NK-92 (cell line): ENCODE results near the gene BET1.
A peak's percentile ranks its signal among the peaks of the same experiment; 100 is the strongest.
"Not testable (repeated sequence)": the region's sequence is repeated elsewhere in the genome, so short reads cannot be mapped to it uniquely, and the experiment has no call there.

Source experiments
- DNase-seq: peaks from one replicate; lab custom pipeline; 2025; ENCODE audit not compliant: unreplicated experiment; lab: John Stamatoyannopoulos, UW

BET1 gene, protein sequence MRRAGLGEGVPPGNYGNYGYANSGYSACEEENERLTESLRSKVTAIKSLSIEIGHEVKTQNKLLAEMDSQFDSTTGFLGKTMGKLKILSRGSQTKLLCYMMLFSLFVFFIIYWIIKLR

DNA sequence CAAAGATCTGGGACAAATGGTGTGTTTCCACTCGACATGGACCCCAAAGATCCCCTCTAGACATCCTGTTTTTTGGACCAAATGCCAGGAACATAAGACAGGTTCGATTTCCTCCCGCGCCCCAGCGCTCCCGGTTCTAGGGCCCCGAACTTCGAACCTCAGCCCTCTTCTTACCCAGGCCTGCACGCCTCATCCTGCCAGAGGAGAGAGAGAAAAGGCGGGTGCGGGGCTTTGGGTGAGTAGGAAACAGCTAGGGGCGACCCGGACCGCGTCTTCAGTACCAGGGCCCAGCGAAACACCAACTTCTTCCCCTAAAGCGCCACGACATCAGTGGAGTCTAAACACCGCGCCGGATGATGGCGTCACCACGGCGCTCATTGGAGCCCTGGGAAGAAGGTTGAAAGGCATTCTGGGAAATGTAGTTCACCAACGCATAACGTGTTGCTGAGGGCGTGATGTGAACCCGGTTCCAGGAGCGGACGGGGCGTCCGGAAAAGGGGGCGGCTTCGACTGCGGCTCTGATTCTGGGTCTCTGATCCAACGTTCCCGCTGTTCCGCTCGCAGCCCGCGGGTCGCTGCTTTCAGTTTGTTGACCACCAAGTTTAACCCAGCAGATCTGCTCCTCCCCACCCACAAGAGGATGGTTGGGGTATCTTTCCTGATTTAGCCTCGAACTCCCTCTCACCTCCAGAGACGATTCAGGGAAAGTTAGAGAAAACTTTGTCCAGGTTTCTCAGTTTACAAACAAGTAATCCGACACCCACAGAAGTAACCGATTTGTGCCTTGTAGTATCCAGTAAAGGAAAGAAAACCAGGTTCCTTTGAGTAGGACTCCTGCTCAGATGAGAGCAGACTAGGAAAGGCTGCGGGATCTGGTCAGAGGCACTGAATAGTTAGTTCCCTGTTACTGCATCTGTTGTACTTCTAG lies at the start of gene BET1:
TSS of gene BET1 (minus strand) at position 332 of the 928 bp plus-strand sequence. CDS start at position 193, 139 bp downstream.
- DNase-seq = peak; percentile 59

DNA sequence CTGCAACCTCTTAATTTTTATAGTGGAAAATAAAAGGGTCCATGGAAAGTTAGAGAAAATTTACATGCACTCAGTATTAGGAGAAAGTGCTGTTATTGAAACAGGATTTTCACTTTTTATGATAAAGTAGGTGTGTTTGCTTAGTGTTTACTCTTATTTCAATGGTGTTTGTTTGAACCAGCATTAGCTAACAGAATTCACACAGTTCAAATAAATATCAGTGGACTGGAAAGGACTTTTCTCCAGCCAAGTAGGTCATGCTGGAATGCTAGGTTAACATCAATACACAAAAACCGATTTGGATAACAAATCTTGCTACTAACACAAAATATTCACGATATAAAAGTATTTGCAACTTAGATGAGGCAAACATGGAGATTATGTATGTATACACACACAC lies 49.4 kb upstream of the BET1 start:
- DNase-seq = no peak

DNA sequence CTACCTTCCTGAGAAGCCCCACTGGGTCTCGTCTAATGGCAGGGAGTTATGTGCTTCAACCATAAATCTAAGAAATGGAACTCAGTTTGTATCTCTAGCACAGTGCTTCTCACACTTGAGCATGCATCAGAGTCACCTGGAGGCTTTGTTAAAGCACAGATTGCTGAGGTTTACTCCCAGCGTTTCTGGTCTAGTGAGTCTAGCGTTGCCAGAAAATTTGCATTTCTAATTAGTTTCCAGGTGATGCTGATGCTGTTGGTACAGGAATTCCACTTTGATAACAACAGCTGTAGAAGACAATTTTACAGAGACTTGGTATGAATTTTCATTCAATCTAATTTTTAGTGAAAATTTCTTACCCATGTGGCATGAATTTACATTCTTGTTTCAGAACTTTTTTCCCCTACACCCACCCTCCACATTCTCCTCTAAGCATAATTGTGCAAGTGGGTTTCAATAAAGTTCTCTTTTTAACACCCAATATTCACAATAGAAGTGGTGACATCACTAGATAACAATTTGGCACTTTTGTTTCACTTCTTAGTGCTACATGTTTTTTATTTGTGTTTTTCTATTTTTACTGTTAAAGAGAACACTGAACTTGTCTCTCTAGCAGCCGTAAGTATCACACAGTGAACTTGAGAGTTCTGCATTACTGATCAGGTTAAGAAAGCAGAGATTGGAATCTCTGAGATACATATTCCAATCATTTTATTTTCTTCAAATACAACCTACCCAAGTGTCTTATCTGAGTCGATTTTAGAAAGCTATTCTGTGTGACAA lies 48.4 kb upstream of the BET1 start:
- DNase-seq = no peak

DNA sequence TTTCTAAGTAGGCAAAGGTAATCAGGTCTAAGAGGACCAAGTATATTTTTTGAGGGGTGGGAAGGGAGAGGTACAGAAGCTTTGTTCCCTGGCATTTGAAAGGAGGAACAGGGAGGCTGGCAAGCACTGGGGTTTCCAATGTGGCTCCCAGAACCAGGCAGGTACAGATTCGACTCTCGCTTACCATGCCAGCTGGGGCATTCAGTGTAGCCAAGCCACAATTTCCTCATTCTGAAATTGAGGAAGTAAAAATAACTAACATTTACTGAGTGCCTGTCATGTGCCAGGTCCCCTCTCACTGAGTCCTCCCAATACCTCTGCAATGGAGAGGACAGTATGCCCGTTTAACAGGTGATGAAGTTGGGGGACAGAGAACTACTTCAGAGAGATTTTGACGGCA lies 45.9 kb upstream of the BET1 start:
- no peak for DNase-seq

DNA sequence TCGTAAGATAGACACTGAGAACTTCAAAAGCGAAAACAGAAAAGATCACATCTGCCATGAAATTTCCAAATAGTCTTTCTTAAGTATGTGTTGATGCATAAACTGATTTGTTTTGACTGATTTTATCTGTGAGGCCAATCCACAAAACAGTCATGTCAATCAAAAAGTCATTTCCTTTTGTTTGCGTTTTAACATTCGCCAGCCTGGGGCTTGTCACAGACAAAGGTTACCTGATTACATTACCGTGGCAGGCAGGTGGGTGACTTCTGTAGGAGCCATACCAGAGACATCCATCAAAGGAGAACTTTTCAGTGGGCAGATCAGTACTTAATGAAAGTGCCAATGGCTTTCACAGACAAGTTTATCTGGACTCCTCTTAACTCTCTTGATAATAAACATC lies 45.5 kb upstream of the BET1 start:
- DNase-seq = no peak

DNA sequence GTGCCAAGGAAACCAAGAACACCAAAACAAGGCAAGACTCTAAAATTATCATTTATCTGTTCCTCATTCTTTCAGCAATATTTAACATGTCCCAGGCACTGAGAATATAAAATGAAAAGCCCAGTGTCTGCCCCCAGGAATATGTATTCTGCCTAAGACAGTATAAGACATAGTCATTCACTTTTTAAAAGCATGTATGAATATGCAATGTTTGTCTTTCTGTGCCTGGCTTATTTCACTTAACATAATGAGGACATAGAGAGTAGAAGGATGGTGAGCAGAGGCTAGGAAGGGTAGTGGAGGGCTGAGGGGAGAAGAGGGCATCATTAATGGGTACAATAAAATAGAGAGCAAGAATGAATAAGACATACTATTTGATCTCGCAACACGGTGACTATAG lies 44.6 kb upstream of the BET1 start:
- DNase-seq = no peak

DNA sequence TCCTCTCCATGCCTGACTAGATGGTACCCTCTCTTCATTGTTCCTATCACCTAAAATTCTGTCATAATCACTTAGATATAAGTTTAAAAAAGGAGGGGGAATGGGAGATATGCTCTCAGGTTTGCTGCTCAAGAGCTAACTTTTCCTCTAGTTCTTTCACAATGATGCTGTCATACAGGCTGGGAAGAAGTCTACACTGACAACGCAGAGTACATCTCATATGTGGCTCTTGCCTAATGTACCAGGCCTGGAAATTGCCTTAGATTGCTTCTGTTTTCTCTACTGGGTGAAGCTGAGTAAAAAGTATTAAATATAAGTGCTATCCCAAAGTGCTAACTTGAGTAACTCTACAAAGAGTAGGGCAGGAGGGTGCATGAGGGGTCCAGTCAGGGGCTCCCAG lies 43.8 kb upstream of the BET1 start:
- DNase-seq = no peak

DNA sequence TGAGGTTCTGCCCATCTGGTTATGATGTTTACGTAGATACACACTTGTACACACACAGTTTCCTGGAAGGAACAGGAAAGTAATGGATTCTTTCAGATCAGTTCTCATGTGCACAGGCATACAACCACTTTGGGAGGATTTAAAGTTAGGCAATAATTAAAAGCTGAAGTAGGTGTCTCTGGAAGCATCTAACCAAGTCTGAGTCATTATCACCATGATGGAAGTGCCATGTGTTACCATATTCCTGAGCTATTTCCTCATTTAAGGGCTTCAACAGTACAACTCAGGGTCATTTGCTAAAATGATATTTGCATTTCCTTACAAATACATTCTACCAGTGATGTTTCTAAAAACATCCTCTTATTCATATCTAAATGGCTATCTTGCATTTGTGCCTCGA lies 41.4 kb upstream of the BET1 start:
- DNase-seq = no peak

DNA sequence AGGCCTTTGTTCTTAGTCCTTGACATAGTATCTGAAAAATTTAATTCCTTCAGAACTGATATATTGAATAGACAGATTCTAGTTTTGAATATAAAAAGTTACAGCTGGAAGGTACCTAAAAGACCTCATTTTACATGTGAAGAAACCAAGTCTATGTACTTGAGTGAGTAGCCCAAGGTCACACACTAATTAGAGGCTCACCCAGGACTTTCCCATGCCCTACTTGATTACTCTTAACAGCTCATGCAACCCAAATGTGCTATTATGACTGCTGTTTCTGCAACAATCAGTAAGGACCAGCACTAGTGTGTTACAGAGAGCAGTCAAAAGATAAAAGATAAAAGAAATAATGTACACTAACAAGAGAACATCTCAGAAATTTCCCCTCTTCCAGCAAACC lies 40.7 kb upstream of the BET1 start:
- no peak for DNase-seq

DNA sequence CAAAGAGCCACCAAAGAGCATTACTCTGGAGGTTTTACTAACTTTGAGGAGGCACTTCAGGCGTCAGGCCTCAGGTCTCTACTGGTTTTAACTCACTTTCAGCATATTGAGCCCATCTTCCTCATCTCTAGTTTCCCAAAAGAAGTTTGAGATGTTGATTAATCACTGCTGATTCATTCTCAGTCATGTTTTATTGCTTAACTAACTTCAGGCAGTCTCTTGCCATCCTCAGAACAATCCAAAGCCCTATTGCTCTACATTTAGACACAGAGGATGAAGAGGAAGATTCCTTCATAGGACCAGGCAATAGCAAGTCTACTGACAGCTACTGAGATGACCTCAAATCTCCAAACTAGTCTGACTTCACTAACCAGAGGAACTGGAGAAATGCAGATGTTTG lies 39.1 kb upstream of the BET1 start:
- DNase-seq = no peak

DNA sequence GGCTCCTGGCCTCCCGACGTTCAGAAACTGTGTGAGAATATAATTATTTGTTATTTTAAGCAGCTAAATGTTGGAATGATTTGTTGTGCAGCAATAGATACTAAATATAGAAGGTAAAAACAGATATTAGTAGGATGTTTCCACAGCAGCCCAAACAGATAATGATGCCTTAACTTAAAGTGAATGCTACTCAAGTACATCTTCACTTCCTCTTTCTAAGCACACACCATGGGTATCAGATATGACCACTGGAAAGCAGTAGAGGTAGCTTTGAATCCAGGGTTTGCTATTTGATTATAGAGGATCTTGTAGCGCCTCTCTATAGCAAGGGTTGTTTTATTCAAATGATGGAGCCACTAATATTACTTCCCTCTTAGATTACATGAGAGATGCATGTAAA lies 38.2 kb upstream of the BET1 start:
- no peak for DNase-seq

DNA sequence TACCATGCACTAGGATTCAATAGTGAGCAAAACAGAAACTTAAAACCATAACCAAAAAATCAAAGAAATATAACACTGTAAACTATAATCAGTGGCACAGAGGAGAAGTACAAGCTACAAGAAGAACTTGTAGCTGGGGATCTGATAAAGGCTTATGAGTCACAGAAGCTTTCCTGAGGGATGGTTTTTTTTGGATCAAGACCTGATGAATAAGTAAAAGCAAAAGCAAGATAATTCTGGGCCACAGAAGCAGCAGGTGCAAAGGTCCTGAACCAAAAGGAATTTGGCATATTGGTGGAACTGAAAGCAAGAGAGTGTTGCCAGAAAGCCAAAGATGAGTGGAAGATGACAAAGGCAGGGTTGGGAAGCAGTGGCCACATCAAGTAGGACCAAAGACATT lies 37.4 kb upstream of the BET1 start:
- DNase-seq = no peak

DNA sequence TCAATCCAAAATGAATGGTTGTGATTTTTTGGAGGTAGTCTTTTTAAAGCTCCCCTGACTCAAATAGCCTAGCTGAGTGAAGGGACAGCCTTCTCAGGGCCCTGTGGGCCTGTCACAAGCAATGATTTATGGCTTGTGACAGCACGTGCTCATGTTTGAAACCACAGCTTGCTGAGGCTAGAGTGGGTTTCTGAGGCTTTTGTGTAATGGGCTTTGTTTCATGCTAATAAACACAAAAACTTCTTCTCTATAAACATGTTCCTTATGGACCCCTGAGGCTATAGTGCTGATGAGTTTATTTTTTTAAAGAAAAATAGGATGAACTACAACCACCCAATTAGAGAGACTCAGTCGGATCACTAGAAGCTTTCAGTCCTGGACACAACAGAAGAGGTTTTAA lies 36.1 kb upstream of the BET1 start:
- no peak for DNase-seq

DNA sequence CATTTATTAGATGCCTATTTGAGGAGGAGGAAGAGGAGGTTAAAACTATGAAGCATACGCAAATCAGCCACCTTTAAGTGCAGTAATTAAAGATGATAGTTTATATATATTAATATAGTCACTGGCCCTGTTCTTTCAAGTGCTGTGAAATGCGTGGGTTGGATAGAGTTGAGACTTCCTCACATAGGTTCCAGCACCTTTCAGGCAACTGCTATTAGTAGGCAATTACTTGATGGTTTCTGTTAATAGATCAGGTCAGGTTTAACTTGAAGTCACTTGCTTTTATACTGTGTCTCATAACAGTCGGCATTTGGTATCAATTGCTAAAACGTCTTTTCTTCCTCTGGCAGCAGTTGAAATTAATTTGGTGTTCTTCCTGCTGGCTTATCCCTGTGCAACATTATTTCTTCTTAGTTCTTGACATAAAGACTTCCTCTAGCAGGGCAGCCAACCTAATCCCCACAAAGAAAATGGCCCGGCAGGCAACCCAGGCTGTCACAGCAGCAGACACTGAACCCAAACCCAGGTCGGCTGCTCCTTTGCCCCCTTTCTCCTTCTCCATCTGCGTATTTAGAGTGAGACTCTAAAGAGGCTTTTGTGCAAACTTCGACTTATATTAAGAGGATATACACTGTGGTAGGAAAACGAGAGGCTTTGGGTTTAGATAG lies 35.3 kb upstream of the BET1 start:
- DNase-seq = no peak

DNA sequence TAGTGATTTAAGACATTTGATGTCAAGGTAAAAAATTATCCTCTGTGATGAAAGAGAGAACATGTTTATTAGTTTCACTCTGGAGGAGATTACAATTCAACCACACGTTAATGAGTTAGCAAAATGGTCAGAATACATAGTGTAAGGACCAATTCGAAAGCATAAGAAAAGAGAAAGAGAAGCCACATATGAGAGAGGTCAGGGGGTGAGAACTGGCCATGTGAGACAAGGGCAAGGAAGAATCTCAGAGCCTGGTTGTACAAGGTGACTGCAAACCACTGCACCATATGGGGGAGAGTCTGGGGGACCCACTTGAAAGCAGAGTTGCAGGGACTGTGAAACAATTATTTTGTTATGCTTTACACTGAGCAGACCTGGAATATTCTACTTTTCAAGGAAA lies 27.7 kb upstream of the BET1 start:
- no peak for DNase-seq

DNA sequence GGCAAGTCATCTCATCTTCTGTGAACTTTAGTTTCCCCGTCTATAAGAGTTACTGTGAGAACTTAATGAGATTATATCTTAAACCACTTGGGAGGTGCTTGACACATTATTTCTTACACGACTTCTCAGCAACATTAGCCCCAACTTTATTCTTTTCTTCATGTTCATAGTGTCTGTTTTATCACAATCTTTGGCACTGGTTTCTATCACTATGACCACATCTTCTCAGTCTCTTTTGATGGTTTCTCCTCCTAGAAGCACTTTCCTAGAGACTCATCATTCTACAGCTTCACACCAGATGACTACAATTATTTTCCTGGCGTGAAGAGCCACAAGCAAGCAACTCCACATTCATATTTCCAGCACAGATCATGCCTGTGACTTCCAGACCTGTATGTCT lies 26.5 kb upstream of the BET1 start:
- no peak for DNase-seq

DNA sequence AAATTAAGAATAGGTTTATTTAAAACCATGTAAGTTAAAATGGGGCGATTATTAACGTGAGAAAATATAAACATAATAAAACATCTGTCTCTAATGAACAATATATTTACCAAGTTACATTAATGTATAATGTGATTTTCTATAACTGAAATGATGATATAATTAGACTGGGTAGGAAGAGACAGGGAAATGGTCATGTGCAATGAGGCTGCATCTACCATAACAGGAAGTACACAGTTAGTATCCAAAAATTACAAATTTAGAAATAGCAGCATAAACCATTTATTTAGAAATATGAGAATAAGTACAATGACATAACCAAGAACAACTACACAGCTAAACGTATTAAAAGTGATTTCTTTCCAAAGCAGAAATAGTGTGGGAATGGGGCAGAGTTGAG lies 25.8 kb upstream of the BET1 start:
- no peak for DNase-seq

DNA sequence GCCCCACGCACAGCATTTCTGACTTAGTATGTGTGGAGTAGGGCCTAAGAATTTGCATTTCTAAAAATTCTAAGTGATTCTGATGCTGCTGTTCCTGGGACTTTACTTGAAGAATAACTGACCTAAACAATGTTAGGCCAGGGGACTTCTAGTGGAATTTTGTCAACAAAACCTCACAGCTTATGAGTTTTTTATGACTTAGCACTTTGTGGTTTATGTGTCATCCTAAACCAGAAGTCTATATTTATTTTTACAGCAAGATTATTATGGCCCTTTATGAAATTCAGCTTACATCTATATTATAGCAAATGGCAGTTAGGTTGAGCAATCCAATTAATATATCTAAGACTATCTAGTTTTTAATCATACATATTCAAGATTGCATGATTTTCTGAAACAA lies 24.6 kb upstream of the BET1 start:
- DNase-seq = no peak

DNA sequence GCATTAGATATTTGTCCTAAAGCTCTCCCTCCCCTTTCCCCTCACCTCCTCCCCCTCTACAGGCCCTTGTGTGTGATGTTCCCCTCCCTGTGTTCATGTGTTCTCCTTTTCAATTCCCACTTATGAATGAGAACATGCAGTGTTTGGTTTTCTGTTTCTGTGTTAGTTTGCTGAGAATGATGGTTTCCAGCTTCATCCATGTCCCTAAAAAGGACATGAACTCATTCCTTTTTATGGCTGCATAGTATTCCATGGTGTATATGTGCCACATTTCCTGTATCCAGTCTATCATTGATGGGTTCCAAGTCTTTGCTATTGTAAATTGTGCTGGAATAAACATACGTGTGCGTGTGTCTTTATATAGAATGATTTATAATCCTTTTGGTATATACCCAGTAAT lies 22.5 kb upstream of the BET1 start:
- not testable (repeated sequence) for DNase-seq

DNA sequence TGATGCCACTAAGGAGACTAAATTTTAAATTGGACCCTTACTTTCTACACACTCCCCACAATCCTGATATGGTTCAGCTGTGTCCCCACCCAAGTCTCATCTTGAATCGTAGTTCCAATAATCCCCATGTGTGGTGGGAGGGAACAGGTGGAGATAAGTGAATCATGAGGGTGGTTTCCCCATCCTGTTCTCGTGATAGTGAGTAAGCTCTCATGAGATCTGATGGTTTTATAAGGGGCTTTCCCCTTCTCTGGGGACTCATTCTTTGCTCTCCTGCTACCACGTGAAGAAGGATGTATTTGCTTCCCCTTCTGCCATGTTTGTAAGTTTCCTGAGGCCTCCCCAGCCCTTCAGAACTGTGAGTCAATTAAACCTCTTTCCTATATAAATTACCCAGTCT lies 18.4 kb upstream of the BET1 start:
- no peak for DNase-seq

DNA sequence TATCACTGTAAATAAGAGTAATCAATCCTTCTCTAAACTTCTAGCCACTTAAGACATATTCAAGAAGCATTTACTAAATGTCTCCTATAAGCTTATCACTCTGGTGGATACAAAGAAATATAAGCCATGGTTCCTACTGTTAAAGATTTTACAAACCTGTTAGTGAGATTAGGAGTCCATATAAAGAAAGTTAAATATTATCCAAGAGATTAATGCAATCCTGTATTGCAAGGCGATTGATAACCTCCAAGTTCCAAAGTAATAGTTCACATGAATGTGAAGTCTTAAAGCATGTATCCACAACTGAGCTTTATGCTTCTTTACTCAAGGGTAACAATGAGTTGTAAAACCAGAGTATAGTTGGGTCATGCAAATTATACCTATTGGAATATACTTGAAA lies 12.6 kb upstream of the BET1 start:
- no peak for DNase-seq

DNA sequence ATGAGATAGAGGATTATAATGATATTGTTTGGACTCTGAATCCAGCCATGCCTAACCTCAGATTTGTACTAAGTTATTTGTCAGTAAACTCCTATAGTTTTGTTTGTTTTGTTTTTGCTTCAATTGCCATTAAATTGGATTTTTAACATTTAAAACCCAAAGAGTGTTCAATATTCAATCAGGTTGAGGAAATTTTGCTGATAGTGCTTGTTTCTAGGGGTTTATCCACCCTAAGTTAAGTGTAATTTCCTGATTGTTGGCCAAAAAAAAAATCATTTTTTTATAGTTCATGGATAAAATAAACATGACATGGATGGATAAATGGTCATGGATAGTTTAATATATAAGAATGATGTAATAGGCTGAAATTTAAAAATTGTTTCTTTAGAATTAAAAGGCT lies 11.4 kb upstream of the BET1 start:
- DNase-seq = no peak
